PFSK-1 (cell line): ENCODE measurements around the gene CXCL1.

Experiments used
- FOXP2 ChIP-seq: optimal IDR thresholded peaks from 2 replicates; pipeline ENCODE3; 2011; ENCODE audit warnings: borderline replicate concordance, control low read depth, inconsistent platforms; ENCODE audit not compliant: insufficient read depth; ENCODE audit errors: extremely low read length, extremely low read depth
- POLR2AphosphoS5 ChIP-seq: IDR thresholded peaks from 2 replicates; pipeline ENCODE4 v1.6.1; 2012; ENCODE audit warnings: low read depth, mild to moderate bottlenecking, control low read depth, low read length, moderate library complexity
- SIN3A ChIP-seq: IDR thresholded peaks from 2 replicates; pipeline ENCODE4 v1.6.1; 2012; ENCODE audit warnings: mild to moderate bottlenecking, low read length, moderate library complexity, borderline replicate concordance; ENCODE audit not compliant: insufficient read depth
- TAF1 ChIP-seq: IDR thresholded peaks from 2 replicates; pipeline ENCODE4 v1.6.1; 2012; ENCODE audit warnings: low read length, control low read depth, borderline replicate concordance; ENCODE audit not compliant: insufficient read depth
- TF ChIP-seq, protein P1 (sequence below), 2 experiments: IDR thresholded peaks; 2 replicates each; pipeline versions ENCODE4 v1.6.1 to v1.8.0; 2011 to 2012; ENCODE audit warnings: low read depth in 2 of 2, low read length in 2 of 2, control low read depth in 1 of 2, inconsistent platforms in 1 of 2, mild to moderate bottlenecking in 1 of 2, moderate library complexity in 1 of 2; ENCODE audit not compliant: insufficient read depth in 1 of 2

CXCL1 gene

GRCh38 chr4:73911746-73912145, 42.6 kb downstream of the CXCL1 start:
- TF ChIP-seq POLR2AphosphoS5 (no peak), FOXP2 (no peak)
- TF ChIP-seq, protein P1, sequence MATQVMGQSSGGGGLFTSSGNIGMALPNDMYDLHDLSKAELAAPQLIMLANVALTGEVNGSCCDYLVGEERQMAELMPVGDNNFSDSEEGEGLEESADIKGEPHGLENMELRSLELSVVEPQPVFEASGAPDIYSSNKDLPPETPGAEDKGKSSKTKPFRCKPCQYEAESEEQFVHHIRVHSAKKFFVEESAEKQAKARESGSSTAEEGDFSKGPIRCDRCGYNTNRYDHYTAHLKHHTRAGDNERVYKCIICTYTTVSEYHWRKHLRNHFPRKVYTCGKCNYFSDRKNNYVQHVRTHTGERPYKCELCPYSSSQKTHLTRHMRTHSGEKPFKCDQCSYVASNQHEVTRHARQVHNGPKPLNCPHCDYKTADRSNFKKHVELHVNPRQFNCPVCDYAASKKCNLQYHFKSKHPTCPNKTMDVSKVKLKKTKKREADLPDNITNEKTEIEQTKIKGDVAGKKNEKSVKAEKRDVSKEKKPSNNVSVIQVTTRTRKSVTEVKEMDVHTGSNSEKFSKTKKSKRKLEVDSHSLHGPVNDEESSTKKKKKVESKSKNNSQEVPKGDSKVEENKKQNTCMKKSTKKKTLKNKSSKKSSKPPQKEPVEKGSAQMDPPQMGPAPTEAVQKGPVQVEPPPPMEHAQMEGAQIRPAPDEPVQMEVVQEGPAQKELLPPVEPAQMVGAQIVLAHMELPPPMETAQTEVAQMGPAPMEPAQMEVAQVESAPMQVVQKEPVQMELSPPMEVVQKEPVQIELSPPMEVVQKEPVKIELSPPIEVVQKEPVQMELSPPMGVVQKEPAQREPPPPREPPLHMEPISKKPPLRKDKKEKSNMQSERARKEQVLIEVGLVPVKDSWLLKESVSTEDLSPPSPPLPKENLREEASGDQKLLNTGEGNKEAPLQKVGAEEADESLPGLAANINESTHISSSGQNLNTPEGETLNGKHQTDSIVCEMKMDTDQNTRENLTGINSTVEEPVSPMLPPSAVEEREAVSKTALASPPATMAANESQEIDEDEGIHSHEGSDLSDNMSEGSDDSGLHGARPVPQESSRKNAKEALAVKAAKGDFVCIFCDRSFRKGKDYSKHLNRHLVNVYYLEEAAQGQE (IDR thresholded peaks at IDR 0.05; ENCODE audit: insufficient read depth in 1 of 2, low read depth in 2 of 2, low read length in 2 of 2) = no peak

- no peak for TF ChIP-seq SIN3A
- TF ChIP-seq, protein P1 (IDR thresholded peaks at IDR 0.05; ENCODE audit: insufficient read depth in 1 of 2, low read depth in 2 of 2, low read length in 2 of 2) = no peak
- no peak for TF ChIP-seq POLR2AphosphoS5
- TF ChIP-seq FOXP2 = no peak
- TF ChIP-seq TAF1 = no peak
These were observed 43.0 kb downstream of the CXCL1 start for GRCh38 chr4:73912191-73912590.

DNA sequence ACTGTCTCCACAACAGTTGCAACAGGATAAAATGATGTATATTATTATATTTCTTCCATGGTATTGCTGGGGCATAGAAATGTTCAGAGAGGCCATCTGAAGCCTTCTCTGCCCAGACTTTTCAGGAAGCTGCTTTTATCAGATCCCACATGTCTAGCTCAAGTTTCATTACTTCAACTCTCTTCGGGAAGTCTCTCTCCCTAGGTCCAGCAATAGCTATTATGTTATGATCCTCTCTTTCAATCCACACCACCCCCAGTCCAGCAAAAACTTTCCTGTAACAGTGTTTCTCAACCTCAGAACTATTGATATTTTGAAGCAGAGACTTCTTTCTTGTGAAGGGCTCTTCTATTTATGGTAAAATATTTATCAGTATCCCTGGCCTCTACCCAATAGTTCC, 44.9 kb downstream of the CXCL1 start:
- TF ChIP-seq SIN3A = no peak
- TF ChIP-seq, protein P1 (IDR thresholded peaks at IDR 0.05; ENCODE audit: insufficient read depth in 1 of 2, low read depth in 2 of 2, low read length in 2 of 2) = peak in 1 of 2 experiments; percentile 25; a peak in 1 of 4 replicates

DNA sequence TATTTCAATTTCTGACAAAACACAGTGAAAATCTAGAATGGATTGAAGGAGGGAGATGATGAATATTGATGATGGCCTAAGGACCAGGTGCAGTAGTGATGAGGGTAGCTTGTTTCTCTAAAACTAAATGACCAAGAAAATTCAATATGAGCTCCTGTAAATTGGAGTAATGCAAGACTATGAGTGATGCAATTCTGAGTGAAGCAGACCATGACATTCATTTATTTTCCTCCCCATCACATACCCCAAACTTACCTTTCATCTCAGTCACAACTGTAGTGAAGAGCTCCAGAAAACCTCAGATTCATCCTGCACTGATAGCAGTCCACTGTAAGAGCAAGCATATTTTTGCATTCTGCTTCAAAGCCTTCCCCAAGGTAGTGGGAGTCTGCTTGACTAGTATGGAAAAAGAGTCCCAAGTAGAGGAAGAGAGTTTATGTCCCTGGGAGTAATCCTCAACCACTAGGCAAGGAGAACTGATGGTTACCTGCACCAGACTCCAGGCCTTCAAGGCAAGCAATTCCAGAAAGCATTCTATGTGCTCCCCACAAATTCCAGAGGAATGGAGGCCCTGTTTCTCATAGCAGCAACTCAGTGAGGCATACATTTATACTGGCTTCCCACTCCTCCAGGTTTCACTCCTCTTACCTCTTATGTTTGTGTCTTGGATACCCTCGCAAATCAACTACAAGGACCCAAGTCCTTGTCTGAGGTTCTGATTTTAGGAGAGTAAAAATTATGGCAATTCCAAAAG, 47.2 kb downstream of the CXCL1 start:
- TF ChIP-seq, protein P1 (IDR thresholded peaks at IDR 0.05; ENCODE audit: insufficient read depth in 1 of 2, low read depth in 2 of 2, low read length in 2 of 2) = no peak
- TF ChIP-seq TAF1 (no peak), POLR2AphosphoS5 (no peak), FOXP2 (no peak), SIN3A (no peak)

- TF ChIP-seq TAF1 = no peak
- no peak for TF ChIP-seq POLR2AphosphoS5
- no peak for TF ChIP-seq FOXP2
- TF ChIP-seq, protein P1 (IDR thresholded peaks at IDR 0.05; ENCODE audit: insufficient read depth in 1 of 2, low read depth in 2 of 2, low read length in 2 of 2) = no peak
- TF ChIP-seq SIN3A = no peak
These were observed 47.9 kb downstream of the CXCL1 start for GRCh38 chr4:73917081-73917501.
